ENCODE results near the gene ABLIM2.

Gene ABLIM2

GRCh38 chr4:7970361-7970946 is 188.2 kb downstream of the ABLIM2 start:
- DNase-seq: no peak

GRCh38 chr4:7968262-7968896 is 190.2 kb downstream of the ABLIM2 start:
- no peak for DNase-seq

GRCh38 chr4:7967501-7968261 is 190.9 kb downstream of the ABLIM2 start:
- DNase-seq: no peak

DNA sequence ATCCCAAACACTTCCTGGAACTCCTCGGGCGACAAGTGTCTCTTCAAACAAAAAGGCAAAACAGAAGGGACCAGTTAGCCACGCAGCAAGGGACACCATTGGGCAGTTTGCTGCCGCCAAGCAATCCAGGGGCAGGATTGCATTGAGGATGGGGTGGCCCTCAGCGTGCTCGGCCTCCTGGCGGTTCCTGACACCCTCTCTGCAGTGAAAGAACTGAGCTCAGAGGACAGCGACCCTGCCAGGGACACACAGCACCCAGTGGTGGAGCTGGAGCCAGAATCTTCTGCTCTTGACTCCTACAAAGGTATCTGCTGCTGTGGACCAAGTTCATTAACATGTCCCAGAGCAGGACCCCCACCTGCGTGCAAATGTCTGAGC is 191.6 kb downstream of the ABLIM2 start:
- no peak for DNase-seq

GRCh38 chr4:7966281-7967062 is 192.1 kb downstream of the ABLIM2 start:
- DNase-seq: no peak

- DNase-seq: no peak
Observed at GRCh38 chr4:7964890-7965662, 193.5 kb downstream of the ABLIM2 start.

DNA sequence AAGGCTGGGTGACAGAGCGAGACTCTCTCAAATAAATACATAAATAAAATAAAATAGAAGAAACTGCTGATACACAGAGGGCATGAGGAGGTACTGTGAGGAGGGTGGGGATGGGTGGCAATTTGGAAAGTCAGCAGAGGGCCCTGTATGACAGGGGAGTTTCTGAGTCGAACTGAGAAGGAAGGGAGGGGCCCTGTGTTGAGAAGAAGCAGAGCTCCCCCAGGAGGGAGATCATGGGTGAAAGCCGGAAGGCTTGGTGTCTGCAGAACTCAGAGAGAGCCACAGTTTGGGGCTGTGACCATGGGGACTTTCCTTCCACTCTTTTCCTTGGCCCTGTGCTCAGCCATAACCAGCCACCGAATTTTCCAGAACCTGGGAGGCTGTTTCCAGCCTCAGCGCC is 194.2 kb downstream of the ABLIM2 start:
- DNase-seq: peak; percentile 47

DNA sequence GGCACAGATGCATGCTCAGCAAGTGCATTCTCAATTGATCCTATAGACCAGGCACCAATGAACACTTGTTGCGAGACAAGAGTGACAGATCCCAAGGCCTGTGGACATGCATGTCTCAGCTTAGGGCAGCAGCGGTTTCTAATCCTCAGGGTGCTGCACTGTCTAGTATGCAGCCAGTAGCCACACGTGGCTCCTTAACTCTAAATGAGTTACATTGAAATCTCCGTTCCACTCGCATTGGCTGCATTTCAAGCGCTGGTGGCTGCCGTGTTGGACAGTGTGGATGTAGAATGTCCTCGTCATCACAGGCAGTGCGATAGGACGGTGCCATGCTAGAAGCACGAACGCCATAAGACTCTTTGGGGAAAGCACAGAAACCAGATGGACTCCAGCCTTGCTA is 194.9 kb downstream of the ABLIM2 start:
- no peak for DNase-seq

DNA sequence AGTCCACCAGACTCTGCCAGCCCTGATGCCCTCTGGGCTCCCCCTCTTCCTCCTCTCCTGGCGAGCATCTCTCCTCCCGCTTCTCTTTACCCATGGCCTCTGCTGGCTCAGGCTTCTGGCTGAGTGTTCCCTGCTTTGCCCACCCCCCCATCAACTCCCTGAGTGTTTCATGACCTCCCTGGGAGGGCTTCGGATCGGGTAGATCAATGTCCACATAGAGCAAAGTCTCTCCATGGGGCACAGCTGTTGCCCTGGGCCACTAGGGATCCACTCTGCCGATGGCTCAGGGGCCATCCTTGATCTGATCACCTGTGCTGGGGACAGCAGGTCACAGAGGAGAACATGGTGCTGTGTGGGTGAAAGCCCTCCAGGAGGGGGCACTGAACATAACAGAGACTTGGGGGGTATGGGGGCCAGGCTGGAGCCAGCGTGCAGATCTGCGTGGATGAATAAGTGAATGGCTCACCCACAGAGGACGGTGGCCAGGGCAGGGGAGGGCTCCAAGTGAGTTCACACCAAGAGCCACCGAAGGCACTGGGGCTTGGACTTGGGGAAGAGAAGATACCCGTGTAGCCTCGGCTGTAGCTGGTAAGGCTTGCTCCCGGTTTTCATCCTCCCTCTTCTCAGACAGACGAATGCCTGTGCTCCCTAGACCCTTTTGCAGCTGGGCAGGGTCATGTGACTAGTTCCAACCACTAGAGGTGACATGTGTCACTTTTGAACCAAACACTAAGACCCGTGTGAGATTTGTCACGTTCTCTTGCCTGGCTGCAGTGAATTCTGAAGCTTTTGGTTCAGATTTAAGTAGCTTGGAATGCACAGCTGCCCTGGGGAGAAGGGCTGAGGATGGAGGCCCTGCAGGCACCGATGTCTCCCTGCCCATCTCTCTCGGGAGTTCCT is 195.8 kb downstream of the ABLIM2 start:
- no peak for DNase-seq

DNA sequence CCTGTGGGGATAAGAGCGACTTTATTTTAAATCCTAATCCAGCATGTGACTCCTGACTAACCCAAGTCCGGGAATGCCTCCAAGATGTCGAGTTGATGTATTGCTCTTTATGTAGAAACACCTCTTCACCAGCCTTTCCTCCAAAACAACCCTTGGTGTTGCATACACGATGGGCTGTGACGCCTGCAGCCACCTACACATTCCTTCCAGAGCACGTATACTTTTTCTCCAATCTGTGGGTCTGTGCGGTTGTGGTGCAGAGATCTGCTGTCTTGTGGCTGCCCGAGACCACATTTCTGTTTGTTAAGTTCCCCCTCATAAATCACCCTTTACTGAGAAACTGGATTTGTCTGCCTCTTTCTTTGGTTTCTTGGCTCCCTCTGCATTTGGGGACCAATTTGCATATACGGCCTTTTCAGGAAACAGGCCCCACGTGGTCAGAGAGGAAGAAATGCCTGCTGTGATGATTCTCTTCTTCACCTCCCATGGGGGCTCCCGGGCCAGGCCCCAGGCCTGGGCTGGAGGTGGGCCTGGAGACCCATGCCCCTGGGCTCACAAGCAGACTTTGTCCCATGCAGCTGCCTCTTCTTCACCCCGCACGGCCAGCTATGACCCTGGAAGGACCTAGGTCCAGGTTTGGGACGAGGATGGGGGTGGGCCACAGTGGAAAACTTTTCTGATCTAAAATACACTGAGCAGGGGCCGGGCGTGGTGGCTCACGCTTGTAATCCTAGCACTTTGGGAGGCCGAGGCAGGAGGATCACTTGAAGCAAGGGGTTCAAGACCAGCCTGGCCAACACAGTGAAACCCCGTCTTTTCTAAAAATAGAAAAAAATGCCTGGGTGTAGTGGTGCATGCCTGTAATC is 197.6 kb downstream of the ABLIM2 start:
- peak; percentile 90 for DNase-seq

DNA sequence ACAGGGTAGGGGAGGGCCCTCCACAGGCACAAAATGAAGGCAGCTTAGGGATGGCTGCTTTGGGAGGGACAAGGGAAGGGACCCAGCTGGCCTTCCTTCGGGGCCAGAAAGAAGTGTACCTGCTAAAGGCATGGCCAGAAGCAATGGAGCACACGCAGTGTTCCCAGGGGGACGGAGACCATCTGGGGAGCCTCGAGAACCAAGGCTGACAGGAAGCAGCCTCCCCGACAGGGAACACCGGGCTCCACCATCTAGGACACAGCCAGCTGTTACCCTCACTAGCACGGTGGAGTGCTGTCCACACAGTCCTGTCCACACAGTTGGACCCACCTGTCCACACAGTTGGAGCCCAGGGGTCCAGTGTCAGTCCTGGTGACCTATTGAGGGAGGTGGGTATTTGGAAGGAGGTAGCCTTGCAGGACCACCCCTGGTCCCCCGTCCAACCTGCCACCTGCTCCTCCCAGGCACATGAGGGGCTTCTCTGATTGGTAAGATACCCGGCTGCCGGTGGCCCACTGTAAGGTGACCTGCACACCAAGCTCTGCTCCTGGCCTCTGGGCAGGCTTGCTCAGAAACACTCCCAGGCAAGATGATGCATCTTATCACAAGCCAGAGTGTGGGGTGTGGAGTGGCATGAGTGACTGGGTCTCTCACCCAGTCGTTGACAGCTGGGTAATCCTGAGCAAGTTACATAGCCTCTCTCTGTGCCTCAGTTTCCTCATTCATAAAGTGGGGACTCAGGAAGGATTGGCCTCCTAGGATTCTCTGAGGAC is 198.4 kb downstream of the ABLIM2 start:
- DNase-seq: peak; percentile 66

DNA sequence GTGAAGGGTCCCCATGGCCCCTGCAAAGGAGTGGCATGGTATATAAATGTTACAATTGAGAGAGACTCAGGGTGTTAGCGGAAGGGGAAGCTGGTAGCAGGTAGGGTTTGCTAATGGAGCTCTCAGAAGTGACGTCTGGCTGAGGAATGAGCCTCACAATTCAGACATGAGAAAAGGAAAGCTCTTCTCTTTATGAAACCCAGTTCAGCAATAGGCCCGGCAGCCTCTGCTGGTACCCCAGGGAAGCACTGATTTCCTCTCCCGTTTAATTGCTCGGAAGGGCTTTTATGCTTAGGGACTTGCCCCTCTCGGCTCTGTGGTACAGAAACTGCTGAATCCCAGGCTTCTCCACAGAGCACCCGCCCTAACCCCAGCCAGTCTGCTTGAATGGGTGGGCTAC is 199.5 kb downstream of the ABLIM2 start:
- DNase-seq: no peak

DNA sequence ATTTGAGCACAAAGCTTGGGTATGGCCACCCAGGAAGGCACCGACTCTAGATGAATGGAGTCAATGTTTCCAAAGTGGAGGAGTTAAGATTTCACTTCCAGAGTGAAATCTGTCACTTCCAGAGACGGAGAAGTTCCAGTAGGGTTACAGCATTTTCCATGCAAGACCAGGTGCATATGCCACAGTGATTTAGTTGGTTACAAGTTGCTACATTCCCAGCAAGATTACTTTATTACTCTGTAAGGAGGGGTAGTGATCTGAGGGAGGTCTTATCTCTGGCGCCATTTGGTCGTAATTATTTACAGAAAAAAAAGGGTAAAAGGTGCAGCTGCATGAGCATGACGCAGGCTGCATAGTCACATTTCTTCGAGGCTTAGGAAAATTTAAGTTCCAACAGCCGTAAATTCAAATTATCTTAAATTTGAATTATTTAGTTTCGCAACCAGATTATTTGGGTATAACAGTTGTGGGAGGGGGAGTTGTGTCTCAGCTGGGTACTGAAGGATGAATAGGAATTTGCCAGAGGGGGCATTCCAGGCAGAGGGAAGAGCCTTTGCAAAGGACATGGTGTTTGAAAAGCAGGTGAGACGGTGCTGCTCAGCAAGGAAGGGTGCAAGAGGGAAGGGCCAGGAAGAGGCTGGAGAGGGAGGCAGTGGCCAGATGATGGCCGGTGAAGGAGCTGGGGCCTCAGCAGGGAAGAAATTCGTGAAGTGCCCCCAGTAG is 201.5 kb downstream of the ABLIM2 start:
- no peak for DNase-seq

- DNase-seq: no peak
Observed at GRCh38 chr4:7956270-7956808, 202.3 kb downstream of the ABLIM2 start.

- DNase-seq: no peak
Observed at GRCh38 chr4:7955393-7955792, 203.2 kb downstream of the ABLIM2 start.

DNA sequence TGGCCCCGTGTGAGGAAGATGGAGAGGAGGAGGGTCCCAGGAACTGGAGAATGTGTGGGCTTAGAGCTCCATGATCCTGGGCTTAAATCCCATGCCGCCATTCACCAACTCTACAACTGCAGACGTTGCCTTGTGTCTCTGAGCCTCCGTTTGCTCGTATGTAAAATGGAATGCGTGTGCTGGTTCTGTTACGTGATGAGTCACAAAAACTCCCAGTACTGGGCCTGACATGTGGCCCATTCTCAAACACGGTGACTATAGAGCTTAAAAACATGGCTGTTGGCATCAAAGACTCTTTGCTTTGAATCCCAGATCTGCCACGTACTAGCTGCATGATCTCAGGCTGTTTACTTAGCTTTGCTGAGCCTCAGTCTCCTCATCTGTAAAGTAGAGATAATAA is 206.0 kb downstream of the ABLIM2 start:
- DNase-seq: no peak

- no peak for DNase-seq
Observed at GRCh38 chr4:7950301-7951092, 208.1 kb downstream of the ABLIM2 start.

DNA sequence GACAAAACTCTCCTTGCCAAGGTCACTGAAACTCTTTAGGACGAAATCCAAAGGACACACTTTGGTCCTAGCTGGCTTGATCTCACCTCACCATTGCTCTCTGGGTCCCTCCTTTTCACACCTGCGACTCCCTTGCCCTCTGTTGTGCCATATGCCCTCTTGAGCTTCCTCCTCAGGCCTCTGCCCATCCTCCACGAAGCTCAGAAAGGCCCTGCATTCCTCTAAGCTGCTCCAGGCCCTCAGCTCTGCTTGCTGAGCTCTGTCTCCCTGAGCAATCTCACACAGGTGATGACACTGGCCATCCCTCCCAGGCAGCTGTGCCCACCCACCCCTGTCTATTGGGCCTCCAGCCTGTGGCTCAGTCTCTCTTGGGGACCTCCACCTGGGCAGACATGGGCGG is 208.9 kb downstream of the ABLIM2 start:
- no peak for DNase-seq

Data from stimulated activated CD4-positive, alpha-beta T cell treated with anti-CD3 and anti-CD28 coated beads, Interleukin-1b, Interleukin-23, amount 100 ng/mL, for 48 hours (primary cell).